ENCODE data around the gene ZP2.

DNA sequence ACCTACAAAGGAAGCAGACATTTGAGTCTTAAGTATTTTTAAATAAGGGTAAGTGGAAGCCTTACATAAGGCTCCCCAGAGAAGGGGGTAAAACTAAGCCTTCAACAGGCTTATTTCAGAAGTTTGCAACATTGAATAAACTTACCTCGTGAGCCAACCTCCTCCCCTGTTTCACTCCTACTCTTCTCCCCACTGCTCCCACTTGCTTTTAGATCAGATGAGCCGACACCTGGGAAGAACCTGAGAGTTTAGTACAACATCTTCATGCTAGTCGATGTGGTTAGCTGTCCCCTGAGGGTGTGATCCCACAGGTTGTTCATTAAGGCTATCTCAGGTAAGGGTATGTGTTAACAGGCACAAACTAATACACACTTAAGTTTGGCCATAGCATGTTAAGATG is 13.8 kb downstream of the ZP2 start:
- TF ChIP-seq CREB1 (IDR thresholded peaks at IDR 0.05; ENCODE audit: low read depth) (no peak), EP300 (IDR thresholded peaks at IDR 0.05; ENCODE audit: borderline replicate concordance) (no peak), NFIC (IDR thresholded peaks at IDR 0.05) (no peak), USF1 (IDR thresholded peaks at IDR 0.05) (no peak)
